Transverse colon (tissue), 3 donors: ENCODE measurements around the gene THADA.

Experiments used
- CTCF ChIP-seq, 5 experiments: fragments of 200-600 bp in 3 of 5; fragments of 450-650 bp in 2 of 5; sonication (generic) in 3 of 5; IDR thresholded peaks; 1 replicate in 2 of 5; 2 replicates in 3 of 5; pipeline ENCODE4 v1.5.1; 2016 to 2017; ENCODE audit warnings: antibody characterized with exemption in 5 of 5, inconsistent platforms in 3 of 5, mild to moderate bottlenecking in 2 of 5, moderate library complexity in 1 of 5
- POLR2A ChIP-seq: fragments of 450-650 bp; IDR thresholded peaks from one replicate; pipeline ENCODE4 v1.6.1; 2016; ENCODE audit warnings: antibody characterized with exemption, mild to moderate bottlenecking, moderate library complexity

DNA sequence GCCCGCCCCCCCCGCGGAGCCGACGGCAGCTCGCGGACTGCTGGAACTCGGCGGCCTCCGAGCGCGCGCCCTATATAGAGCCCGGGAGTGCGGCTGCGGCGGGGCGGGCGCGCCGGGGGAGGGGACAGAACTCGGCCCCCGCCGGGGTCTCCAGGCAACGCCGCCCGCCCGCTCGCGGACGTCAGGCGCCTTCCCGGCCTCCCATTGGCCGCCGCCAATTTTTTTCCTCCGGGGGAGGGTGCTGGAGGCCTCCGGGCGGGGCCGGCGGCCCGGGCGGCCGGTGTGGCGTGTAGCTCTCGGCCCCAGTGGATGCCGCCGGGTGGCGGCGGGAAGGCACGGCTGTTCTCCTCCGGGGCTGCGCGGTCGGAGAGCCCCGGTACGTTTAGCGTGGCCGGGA is 369.3 kb downstream of the THADA start, which contains the start of gene ZFP36L2:
- TF ChIP-seq CTCF (IDR thresholded peaks at IDR 0.05) (peak in 1 of 5 experiments; percentile 40), POLR2A (peak; percentile 98)
